Trophoblast cell (in vitro differentiated cells and primary cell): Measurements from ENCODE around the gene NUP160.

Experiments
- DNase-seq, 2 donors: peaks; one replicate each; pipeline ENCODE4 v3.0.0-alpha.2; 2016
- H2AFZ ChIP-seq: 2 replicates; pipeline ENCODE4 v1.6.1; 2013; ENCODE audit warnings: low read length, moderate library complexity, mild to moderate bottlenecking; ENCODE audit not compliant: insufficient read depth, poor library complexity
- H2AK5ac ChIP-seq: 2 replicates; pipeline ENCODE4 v1.6.1; 2013; ENCODE audit warnings: mild to moderate bottlenecking, low read length
- H2BK120ac ChIP-seq: 2 replicates; pipeline ENCODE4 v1.6.1; 2013; ENCODE audit warnings: low read length, mild to moderate bottlenecking, moderate library complexity; ENCODE audit not compliant: insufficient read depth, poor library complexity
- H2BK12ac ChIP-seq: 2 replicates; pipeline ENCODE4 v1.6.1; 2013; ENCODE audit warnings: mild to moderate bottlenecking, low read length, moderate library complexity
- H2BK5ac ChIP-seq: 2 replicates; pipeline ENCODE4 v1.6.1; 2013; ENCODE audit warnings: low read length, low read depth, moderate library complexity, mild to moderate bottlenecking; ENCODE audit not compliant: poor library complexity
- H3K14ac ChIP-seq: 2 replicates; pipeline ENCODE4 v1.6.1; 2013; ENCODE audit warnings: mild to moderate bottlenecking, low read length
- H3K18ac ChIP-seq: 2 replicates; pipeline ENCODE4 v1.6.1; 2013; ENCODE audit warnings: mild to moderate bottlenecking, low read length
- H3K23ac ChIP-seq: 2 replicates; pipeline ENCODE4 v1.6.1; 2013; ENCODE audit warnings: low read length
- H3K27ac ChIP-seq: 2 replicates; pipeline ENCODE4 v1.5.1; 2013; ENCODE audit warnings: low read depth, mild to moderate bottlenecking, inconsistent platforms, low read length, moderate library complexity
- H3K27me3 ChIP-seq: 2 replicates; pipeline ENCODE4 v1.6.1; 2013; ENCODE audit warnings: inconsistent platforms, mild to moderate bottlenecking, low read length, moderate library complexity; ENCODE audit not compliant: insufficient read depth
- H3K36me3 ChIP-seq, 2 experiments: 1 replicate in 1 of 2; 2 replicates in 1 of 2; pipeline ENCODE4 v1.6.1; 2013; ENCODE audit warnings: low read length in 2 of 2, mild to moderate bottlenecking in 2 of 2, moderate library complexity in 1 of 2; ENCODE audit not compliant: insufficient read depth in 2 of 2, control insufficient read depth in 1 of 2
- H3K4ac ChIP-seq: 2 replicates; pipeline ENCODE4 v1.6.1; 2013; ENCODE audit warnings: low read depth, mild to moderate bottlenecking, low read length, moderate library complexity
- H3K4me1 ChIP-seq, 2 experiments: 1 replicate in 1 of 2; 2 replicates in 1 of 2; pipeline ENCODE4 v1.6.1; 2013; ENCODE audit warnings: low read length in 2 of 2, mild to moderate bottlenecking in 2 of 2, moderate library complexity in 1 of 2; ENCODE audit not compliant: insufficient read depth in 2 of 2, control insufficient read depth in 1 of 2
- H3K4me2 ChIP-seq: 2 replicates; pipeline ENCODE4 v1.6.1; 2013; ENCODE audit warnings: inconsistent platforms, mild to moderate bottlenecking, low read length, moderate library complexity
- H3K4me3 ChIP-seq: 2 replicates; pipeline ENCODE4 v1.5.1; 2013; ENCODE audit warnings: mild to moderate bottlenecking, low read depth, low read length, inconsistent platforms
- H3K79me1 ChIP-seq: one replicate; pipeline ENCODE4 v1.6.1; 2013; ENCODE audit warnings: low read length
- H3K79me2 ChIP-seq: 2 replicates; pipeline ENCODE4 v1.6.1; 2013; ENCODE audit warnings: low read length, mild to moderate bottlenecking; ENCODE audit not compliant: control insufficient read depth, insufficient read depth, poor library complexity
- H3K9ac ChIP-seq: 2 replicates; pipeline ENCODE4 v1.6.1; 2013; ENCODE audit warnings: mild to moderate bottlenecking, low read length
- H3K9me3 ChIP-seq: 2 replicates; pipeline ENCODE4 v1.6.1; 2013; ENCODE audit warnings: low read depth, mild to moderate bottlenecking, control low read depth, inconsistent platforms, low read length; ENCODE audit not compliant: insufficient read depth
- H4K12ac ChIP-seq: 2 replicates; pipeline ENCODE4 v1.6.1; 2013; ENCODE audit warnings: low read depth, mild to moderate bottlenecking, low read length, moderate library complexity
- H4K8ac ChIP-seq: 2 replicates; pipeline ENCODE4 v1.6.1; 2013; ENCODE audit warnings: low read depth, mild to moderate bottlenecking, low read length, moderate library complexity
- H4K91ac ChIP-seq: one replicate; pipeline ENCODE4 v1.6.1; 2013; ENCODE audit warnings: low read depth, mild to moderate bottlenecking, low read length, moderate library complexity
- WGBS: extraction: QIAGEN DNeasy Blood & Tissue Kit; methylation state at CpG from one replicate; pipeline ENCODE4 v1.1.7; 2013; ENCODE audit warnings: missing lambda C conversion rate; ENCODE audit not compliant: insufficient read length, insufficient coverage; ENCODE audit errors: extremely low coverage; 5-methylcytosine and 5-hydroxymethylcytosine counted together

Gene NUP160

GRCh38 chr11:47784785-47785381 is 63.3 kb downstream of the NUP160 start:
- WGBS: no CpG with 5 or more reads among the region's 4 CpGs

GRCh38 chr11:47783087-47783610 is 65.0 kb downstream of the NUP160 start:
- Histone ChIP-seq H3K79me1 (no peaks in the 10 kb centered on the region), H3K4me2 (no peak overlapping the region), H3K9ac (no peak overlapping the region), H3K4me1 (no peaks in the 10 kb centered on the region), H3K27ac (peak overlapping the region; percentile 25), H3K23ac (no peak overlapping the region), H2BK120ac (no peak overlapping the region), H2AFZ (no peak overlapping the region), H2AK5ac (no peak overlapping the region), H3K4me3 (no peak overlapping the region), H2BK12ac (no peak overlapping the region), H4K8ac (no peak overlapping the region), H3K36me3 (peaks cover 37 to 55% of the 10 kb centered on the region in 2 experiments), H2BK5ac (no peak overlapping the region), H3K27me3 (no peaks in the 10 kb centered on the region), H3K14ac (no peak overlapping the region), H3K18ac (no peak overlapping the region), H4K12ac (no peak overlapping the region), H4K91ac (no peak overlapping the region), H3K79me2 (no peaks in the 10 kb centered on the region), H3K4ac (no peak overlapping the region), H3K9me3 (no peaks in the 10 kb centered on the region)
- DNase-seq: no peak
- WGBS: no CpG with 5 or more reads among the region's 2 CpGs

More at GRCh38 chr11:47784785-47785381, 63.3 kb downstream of the NUP160 start:
- H3K9ac ChIP-seq: no peak overlapping the region
- H3K14ac ChIP-seq: no peak overlapping the region
- H3K23ac ChIP-seq: no peak overlapping the region
- no peaks in the 10 kb centered on the region for H3K27me3 ChIP-seq
- H3K36me3 ChIP-seq: peaks cover 36 to 54% of the 10 kb centered on the region in 2 experiments
- no peaks in the 10 kb centered on the region for H3K79me1 ChIP-seq
- no peaks in the 10 kb centered on the region for H3K4me1 ChIP-seq
- no peak overlapping the region for H3K4me3 ChIP-seq
- no peak overlapping the region for H2BK12ac ChIP-seq
- H3K4me2 ChIP-seq: no peak overlapping the region
- H3K79me2 ChIP-seq: no peaks in the 10 kb centered on the region
- H2BK120ac ChIP-seq: no peak overlapping the region
- no peak overlapping the region for H4K91ac ChIP-seq
- H3K9me3 ChIP-seq: no peaks in the 10 kb centered on the region
- H2BK5ac ChIP-seq: no peak overlapping the region
- no peak for DNase-seq
- no peak overlapping the region for H3K27ac ChIP-seq
- H4K12ac ChIP-seq: no peak overlapping the region
- no peak overlapping the region for H2AFZ ChIP-seq
- H2AK5ac ChIP-seq: no peak overlapping the region
- no peak overlapping the region for H3K4ac ChIP-seq
- no peak overlapping the region for H4K8ac ChIP-seq
- no peak overlapping the region for H3K18ac ChIP-seq

GRCh38 chr11:47778878-47779483 is 69.2 kb downstream of the NUP160 start:
- no peak overlapping the region for H2BK120ac ChIP-seq
- H4K8ac ChIP-seq: no peak overlapping the region
- no peaks in the 10 kb centered on the region for H3K4me1 ChIP-seq
- H3K4ac ChIP-seq: no peak overlapping the region
- no peaks in the 10 kb centered on the region for H3K79me1 ChIP-seq
- H2BK12ac ChIP-seq: no peak overlapping the region
- no peak overlapping the region for H3K23ac ChIP-seq
- no peak overlapping the region for H4K12ac ChIP-seq
- H2BK5ac ChIP-seq: no peak overlapping the region
- H3K9me3 ChIP-seq: no peaks in the 10 kb centered on the region
- no peak overlapping the region for H3K9ac ChIP-seq
- no peaks in the 10 kb centered on the region for H3K79me2 ChIP-seq
- H3K36me3 ChIP-seq: peaks cover 39 to 48% of the 10 kb centered on the region in 2 experiments
- DNase-seq: no peak
- no CpG with 5 or more reads among the region's 7 CpGs for WGBS
- no peak overlapping the region for H3K18ac ChIP-seq
- H3K4me2 ChIP-seq: no peak overlapping the region
- H4K91ac ChIP-seq: no peak overlapping the region
- H2AFZ ChIP-seq: no peak overlapping the region
- H3K27me3 ChIP-seq: no peaks in the 10 kb centered on the region
- no peak overlapping the region for H2AK5ac ChIP-seq
- no peak overlapping the region for H3K14ac ChIP-seq
- no peak overlapping the region for H3K4me3 ChIP-seq
- no peak overlapping the region for H3K27ac ChIP-seq

GRCh38 chr11:47775240-47775869 is 72.8 kb downstream of the NUP160 start:
- H3K79me1 ChIP-seq: no peaks in the 10 kb centered on the region
- no CpG with 5 or more reads among the region's 8 CpGs for WGBS
- H3K14ac ChIP-seq: no peak overlapping the region
- no peak overlapping the region for H4K12ac ChIP-seq
- H3K27ac ChIP-seq: no peak overlapping the region
- no peak overlapping the region for H2AFZ ChIP-seq
- no peak overlapping the region for H3K4me3 ChIP-seq
- H3K23ac ChIP-seq: no peak overlapping the region
- H3K9ac ChIP-seq: no peak overlapping the region
- H2AK5ac ChIP-seq: no peak overlapping the region
- no peak overlapping the region for H4K8ac ChIP-seq
- H4K91ac ChIP-seq: no peak overlapping the region
- no peaks in the 10 kb centered on the region for H3K79me2 ChIP-seq
- H3K9me3 ChIP-seq: no peaks in the 10 kb centered on the region
- H2BK12ac ChIP-seq: no peak overlapping the region
- H3K18ac ChIP-seq: no peak overlapping the region
- no peak for DNase-seq
- no peak overlapping the region for H2BK5ac ChIP-seq
- no peaks in the 10 kb centered on the region for H3K27me3 ChIP-seq
- no peak overlapping the region for H2BK120ac ChIP-seq
- peaks cover 25 to 31% of the 10 kb centered on the region in 2 experiments for H3K36me3 ChIP-seq
- H3K4ac ChIP-seq: no peak overlapping the region
- H3K4me2 ChIP-seq: no peak overlapping the region
- no peaks in the 10 kb centered on the region for H3K4me1 ChIP-seq
